ENCODE data around the gene NEURL1.

Gene NEURL1, protein sequence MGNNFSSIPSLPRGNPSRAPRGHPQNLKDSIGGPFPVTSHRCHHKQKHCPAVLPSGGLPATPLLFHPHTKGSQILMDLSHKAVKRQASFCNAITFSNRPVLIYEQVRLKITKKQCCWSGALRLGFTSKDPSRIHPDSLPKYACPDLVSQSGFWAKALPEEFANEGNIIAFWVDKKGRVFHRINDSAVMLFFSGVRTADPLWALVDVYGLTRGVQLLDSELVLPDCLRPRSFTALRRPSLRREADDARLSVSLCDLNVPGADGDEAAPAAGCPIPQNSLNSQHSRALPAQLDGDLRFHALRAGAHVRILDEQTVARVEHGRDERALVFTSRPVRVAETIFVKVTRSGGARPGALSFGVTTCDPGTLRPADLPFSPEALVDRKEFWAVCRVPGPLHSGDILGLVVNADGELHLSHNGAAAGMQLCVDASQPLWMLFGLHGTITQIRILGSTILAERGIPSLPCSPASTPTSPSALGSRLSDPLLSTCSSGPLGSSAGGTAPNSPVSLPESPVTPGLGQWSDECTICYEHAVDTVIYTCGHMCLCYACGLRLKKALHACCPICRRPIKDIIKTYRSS

DNA sequence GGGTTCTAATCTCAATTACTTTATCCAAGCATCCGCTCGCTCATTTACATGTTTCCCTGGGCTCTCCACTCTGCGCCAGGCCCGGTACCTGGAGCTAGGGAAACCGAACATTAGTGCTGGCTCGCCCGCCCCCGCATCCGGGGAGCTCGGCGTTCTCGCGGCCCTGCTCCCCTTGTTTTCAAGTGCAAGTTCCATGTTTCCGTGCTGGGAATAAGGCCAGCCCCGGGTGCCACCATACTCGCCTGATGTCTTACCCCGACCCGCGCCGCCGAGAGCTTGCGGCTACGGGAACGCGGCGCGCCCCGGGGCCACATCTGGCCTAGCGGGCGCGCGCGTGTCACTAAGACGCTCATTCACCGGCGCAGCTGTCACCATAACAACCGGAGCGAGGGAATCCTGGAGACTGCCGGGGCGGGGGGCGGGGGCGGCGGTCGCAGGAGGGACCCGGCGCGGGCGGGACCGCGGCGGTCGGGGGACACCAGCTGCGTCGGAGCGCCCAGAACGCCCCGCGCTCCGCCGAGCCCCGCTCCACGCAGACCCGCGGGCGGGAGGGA lies at the start of gene NEURL1:
TSS of gene NEURL1 (plus strand) at position 344 of the 554 bp plus-strand sequence. CDS start 683 bp downstream, outside the sequence.
- FAIRE-seq, result no peak

DNA sequence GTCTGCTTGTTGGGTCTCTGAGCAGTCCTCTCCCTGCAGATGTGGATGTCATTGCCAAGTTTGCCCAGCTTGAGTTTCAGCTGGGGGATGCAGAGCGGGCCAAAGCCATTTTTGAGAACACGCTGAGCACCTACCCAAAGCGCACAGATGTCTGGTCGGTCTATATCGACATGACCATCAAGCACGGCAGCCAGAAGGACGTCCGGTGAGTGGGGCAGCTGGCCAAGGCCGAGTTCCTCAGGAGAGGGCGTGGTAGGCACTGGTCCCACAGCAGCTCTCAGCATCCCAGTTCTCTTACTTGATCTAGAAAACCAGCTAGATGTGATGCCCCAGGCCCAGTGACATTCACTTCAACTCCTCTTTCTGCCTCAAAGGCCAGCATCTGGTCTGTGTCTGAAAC lies 49.0 kb upstream of the NEURL1 start:
- no peak for FAIRE-seq

DNA sequence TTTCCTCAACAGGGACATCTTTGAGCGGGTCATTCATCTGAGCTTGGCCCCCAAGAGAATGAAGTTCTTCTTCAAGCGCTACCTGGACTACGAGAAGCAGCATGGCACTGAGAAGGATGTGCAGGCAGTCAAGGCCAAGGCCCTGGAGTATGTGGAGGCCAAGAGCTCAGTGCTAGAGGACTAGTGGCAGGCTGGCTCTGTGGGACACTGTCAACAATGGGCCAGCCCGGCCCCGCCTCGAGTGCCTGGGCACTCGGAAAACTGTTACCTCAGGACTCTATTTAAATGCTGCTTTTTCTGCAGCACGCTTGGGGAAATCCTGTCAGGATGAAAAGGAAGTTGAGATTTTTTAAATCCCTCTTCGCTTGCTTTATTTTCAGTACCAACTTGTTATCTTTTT lies 48.1 kb upstream of the NEURL1 start:
- no peak for FAIRE-seq

DNA sequence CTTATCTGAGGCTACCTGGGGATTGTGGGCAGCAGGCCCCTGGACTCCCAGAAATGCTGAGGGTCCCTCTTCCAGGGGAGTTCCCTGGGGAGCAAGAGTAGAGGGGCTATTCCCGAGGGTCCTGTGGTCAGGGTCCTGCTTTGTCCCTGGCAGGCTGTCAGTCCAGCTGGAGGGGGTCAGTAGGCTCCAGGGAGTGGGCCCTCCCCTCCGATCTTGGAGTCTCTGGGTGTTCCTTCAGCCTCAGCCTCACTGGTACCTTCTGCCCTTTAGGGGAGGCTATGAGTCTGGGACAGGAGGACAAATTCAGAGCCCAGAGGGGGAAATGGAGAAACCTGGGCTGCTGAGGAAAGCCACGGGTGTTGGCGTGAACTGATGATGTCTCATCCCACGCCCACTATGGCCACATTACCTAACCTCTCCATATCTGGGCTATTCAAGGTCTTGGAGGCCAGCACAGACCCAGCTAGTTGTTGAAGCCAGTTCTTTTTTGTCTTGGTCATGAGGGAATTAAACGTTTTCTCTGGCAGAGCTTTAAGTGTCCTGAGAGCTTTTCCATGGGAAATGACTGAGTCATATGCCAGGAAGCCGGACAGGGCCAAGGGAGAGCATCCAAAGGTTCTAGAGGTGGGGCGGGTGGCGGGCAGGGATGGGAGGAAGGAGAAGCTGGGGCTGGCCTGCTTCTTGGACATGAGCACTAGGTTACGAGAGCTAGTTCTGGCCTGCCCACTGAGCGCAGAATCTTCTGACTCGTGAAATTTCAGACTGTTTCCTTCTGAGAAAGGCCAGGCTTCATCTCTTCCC lies 47.5 kb upstream of the NEURL1 start:
- no peak for FAIRE-seq

DNA sequence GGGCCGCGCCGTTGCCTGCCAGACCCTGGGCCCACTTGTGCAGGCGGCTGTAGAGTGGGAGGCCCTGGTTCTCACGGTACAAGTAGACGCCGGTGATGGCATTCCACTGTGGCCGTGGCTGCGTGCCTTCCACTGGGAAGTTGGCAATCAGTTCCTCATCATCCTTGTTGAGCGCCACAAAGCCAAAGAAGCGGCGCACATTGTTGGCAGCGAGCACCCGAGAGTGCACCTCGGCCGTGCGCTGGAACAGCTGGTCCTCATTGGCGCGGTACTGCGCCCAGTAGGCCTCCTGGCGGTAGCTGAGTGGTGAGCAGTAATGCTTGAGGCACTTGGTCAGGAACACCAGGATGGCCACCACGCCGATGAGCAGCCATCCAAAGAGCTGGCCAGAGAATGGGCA lies 46.3 kb upstream of the NEURL1 start:
- no peak for FAIRE-seq

DNA sequence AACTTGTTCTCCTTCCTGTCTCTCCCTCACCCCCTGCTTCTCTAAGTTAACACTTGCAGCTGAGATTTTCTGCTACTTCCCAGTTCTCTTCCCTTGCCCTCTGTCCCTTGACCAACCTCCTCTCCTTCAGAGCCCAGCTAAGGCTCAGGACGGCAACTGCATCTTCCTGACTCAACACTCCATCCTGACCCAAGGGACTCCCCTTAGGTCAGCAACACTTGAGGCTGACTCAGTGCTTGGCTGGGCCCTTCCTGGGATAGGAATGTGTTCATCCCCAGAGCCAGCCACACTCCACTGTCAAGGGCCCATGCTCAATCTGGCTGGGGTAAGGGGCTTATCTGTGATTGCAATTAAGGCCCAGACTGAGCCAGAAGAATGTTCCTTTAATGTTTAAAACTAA lies 44.8 kb upstream of the NEURL1 start:
- FAIRE-seq, result no peak

DNA sequence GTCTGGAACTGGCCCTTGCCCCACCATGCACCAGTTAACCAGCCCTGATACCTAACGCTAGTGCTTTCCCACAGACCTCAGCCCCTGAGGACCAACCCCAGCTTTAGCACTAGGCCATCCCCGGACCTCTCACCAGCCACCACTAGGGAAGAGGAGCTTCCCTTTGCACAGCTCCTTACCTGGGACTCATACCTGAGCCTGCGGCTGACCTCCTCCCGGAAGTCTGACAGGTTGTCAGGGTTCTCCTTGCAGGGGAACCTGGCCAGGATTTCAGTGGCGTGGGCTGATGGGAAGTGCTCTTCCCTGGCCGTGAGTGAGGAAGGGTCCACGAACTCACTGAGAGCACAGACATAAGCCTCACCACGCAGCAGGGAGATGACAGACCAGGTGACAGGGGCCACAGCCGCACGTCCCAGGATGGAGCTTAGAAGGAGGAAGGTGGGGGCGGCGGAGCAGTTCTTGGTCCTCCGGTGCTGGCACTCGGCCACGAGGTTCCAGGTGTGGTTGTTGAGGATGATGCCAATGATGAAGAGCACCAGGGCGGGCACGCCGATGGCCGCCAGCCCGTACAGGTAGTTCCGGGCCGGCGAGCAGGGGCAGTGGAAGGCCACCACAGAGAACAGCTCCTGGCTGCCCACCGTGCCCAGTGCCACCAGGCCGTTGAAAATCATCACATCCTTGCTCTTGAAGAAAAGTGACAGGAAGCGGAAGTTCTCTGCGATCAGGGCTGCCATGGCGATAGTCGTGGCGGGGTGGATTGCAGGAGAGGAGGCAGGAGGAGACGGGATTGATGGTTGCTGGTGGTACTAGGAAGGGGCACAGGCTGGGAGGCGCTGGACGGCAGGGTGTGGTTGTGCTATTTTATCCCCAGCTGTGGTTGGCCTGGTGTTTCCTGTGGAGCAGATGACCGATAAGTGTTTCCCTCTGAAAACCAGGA lies 44.0 kb upstream of the NEURL1 start:
- FAIRE-seq, result no peak

DNA sequence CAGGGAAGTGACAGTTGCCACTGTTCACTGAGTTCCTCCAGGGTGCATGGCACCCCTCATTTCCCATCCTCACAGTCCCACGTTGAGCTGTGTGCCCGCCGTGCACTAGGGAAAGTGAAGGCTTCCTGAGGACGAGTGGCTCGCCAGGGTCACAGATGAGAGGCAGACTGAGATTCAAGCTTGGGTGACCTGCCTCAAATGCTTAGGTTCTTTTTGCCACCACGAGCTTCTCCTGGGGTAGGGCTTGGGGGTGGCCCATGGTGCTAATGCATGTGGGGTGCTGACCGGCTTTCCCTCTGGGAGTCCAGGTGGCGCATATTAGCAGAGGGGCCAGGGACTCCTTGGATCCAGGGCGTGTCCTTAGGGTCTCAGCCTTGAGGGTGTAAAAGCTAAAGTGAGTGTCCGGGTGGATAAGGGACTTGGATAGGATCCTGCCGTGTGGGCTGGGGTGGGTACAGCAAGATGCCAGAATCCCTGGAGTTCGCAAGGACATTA lies 43.3 kb upstream of the NEURL1 start:
- FAIRE-seq, result no peak

DNA sequence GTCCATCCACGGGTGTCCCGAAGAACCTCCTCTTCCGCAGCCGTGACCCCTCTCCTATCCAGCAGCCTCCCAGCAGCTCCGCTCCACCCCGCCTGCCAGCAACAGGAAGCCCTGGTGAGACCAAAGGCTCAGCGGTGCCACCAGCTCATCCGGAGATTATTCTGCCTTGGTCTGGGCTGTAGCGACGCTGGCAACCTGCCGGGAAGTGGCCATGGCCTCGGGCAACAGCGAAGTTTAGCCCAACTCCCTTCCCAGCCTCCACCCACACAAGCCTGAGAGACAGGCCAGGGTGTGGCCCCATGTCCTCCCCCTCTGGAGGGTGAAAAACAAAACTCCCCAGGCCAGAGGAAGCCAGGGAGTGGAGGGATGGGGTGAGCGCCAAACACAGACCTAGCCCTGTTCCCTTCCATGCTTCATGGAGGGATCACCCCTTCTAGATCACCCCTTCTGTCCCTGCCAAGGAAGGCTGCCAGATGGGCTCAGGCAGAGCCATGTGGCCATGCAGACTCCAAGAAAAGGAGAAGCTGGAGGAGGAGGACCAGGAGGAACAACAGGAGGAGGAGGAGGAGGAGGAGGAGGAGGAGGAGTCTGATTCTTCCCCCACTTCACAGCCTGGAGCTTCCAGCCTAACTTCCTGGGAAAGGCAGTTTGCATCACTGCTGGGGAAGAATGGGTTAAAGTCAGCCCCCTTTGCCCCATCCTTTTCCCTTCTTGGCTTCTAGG lies 42.3 kb upstream of the NEURL1 start:
- no peak for FAIRE-seq

DNA sequence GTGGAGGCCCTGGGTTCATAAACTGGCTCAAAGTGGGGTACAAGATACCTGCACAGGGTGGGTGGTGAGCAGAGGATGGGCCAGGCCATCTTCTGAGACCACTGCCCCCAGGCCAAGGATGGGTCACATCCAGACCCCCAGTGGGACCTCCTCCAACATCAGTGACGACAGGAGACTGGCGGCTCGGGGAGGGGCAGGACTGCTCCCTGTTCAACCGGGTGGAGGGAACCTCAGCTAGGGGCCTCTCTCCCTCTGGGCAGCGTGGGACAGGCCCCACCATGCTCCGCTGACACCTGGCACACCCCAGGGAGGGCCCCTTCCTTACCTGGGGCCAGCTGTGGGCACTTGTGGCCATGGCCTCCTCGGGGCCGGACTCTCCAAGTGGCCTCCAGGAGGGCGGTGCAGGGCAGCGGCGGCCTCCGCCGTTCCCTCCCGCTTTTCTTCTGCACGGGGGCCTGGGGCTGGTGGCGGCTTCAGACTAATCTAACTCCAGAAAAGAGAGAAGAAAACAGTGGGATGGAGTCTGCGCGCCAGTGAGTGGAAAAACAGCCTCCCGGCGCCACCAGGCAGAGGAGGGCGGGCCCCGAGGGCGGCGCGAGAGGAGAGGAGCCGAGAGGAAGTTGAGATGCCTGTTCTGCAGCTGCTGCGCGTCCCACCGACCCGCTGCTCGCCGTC lies 41.5 kb upstream of the NEURL1 start, which contains the start of gene CALHM2:
TSS of gene CALHM2 (minus strand) at position 540 of the 675 bp plus-strand sequence. CDS start 2,429 bp downstream, outside the sequence.
- no peak for FAIRE-seq

DNA sequence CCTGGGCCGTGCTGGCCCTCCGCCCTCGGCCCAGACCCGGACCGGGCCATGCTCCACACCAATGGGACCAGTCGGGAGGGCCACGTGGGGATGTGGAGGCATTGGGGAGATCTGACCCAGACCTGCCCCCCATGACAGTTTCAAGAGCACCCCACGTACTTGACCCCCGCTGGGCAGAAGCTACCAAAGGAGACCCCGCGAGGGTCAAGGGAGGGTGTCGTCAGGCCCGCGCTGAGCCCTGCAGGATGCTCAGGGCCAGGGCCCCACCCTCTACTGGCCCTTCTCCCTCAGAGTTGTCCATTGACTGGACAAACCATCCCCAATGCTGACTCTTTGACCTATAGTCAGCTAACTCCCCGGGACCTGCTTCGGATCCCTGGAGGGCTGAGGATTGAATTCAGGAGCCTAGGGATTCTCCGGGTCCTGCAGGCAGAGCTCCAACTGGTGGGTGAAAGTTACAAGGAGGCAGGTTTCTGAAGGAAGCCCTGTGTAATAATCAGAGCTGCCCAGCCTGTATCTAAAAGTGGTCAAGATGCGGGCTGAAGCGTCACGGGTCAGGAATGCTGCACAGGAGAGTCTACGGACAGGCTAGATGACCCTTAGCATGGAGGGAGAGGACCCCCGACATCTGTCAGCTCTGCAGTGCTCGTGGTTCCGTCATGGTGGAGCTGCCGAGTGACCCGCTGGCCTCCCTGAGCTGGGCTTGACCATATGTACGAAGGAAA lies 40.8 kb upstream of the NEURL1 start:
- FAIRE-seq, result no peak

DNA sequence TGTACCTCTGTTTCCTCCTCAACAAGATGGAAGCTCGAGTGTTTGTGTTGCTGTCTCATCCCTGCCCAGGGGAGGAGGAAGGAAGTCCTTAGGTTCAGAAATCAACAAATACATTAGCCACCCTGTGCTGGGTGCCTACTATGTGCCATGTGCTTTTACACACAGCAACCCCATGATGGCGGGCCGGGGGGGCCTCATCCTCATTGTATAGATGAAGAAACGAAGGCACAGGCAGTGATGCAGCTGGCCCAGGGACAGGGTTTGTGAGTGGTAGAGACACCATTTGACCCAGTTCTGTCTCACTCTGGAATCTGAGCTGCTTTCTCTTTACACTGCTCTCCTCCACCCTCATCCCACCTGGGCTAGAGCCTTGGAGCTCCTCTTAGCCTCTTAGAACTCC lies 39.5 kb upstream of the NEURL1 start:
- no peak for FAIRE-seq

DNA sequence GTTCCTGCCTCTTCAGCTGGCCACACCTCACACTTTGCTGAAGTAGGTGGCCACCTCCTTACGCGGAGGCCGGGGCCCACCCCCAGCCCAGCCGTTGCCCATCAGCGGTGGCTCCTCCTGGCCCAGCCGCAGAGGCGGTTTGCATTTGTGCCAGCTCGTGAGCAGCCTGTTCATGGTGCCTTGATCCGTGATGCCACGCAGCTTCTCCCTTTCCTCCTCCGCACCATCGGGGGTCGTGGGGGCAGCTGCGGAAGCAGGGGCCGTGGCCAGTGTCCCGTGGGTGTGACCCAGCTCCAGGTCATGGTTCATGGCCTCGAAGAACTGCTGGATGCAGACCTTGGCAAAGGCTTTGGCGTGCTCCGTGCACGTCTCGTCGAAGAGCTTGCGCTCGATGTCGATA lies 38.3 kb upstream of the NEURL1 start:
- no peak for FAIRE-seq

DNA sequence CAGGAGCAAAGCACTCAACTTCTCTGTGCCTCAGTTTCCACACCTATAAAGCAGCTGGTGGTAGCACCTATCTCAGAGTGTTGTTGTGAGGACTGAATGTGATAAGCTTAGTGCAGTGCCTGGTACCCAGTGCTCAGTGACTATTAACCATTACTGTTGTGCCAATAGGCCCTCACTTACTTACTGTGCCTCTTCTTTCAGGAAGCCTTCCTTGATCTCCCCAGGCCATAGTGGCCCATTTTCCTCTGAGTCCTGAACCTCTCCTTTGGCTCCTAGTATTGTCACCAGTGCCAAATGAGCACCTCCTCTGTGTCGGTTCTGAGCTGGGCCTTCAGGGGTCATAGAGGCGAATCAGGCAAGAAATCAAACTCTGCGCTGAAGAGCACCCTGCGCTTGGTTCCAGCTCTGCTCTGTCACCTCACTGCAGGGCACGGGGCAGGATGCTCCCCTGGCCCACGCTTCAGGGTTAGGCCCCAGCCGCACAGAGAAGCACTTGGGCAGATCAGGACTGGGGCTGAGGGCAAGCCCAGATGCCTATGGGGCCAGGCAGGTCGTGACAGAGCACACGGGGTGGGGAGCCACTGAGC lies 37.3 kb upstream of the NEURL1 start:
- no peak for FAIRE-seq

DNA sequence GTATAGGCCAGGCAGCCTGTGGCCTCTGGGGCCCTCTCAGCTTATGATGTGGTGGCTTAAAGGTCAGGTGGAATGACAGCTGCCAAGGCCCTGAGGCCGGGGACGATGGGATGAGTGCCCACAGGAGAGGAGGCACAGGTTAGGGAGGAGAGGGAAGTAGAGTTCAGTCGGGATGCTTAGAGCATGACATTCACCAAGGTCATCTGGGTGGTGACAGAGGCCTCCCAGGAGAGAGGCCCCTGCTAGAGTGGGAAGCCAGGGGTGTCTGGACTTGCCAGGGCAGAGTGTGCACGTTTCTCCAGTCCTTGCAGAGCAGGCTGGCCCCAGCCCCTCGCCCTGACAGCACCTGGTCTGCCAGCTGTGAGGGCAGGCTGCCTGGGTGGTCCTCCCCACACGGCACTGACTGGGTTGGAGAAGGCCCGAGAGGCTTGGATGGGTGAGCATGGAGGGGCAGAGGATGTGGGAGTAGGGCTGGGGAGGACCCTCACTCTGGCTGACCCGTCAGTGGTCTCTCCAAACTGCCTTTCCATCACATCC lies 36.3 kb upstream of the NEURL1 start:
- no peak for FAIRE-seq

DNA sequence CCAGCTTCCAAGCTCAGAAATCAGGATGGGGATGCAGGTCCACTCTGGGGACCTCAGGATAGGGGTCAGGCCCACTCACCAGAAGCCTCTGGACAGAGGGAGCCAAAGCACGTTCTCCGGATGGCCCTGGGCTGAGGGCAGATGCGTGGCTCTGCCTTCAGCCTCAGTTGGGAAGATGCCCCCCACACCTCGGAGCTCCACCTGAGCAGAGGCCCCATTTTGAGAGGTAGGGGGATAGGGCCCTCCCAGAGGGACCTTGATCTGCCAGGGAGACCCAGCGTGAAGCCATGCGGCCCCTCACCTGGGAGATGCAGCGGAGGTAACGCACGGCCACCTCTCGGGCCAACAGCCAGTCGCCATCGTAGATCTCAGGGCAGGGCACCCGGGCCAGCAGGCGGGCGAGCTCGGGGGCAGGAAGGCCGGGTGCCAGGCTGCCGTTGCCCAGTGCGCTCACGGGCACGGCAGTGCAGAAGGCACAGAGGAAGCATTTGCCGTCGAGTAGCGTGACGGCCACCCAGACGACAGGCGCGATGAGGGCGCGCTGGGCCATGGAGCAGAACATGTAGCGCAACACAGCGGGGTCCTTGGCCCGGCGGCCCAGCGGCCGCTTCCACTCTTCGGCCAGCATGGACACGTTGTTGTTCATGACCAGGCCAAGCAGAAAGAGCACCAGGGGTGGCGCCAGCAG lies 35.5 kb upstream of the NEURL1 start:
- no peak for FAIRE-seq

DNA sequence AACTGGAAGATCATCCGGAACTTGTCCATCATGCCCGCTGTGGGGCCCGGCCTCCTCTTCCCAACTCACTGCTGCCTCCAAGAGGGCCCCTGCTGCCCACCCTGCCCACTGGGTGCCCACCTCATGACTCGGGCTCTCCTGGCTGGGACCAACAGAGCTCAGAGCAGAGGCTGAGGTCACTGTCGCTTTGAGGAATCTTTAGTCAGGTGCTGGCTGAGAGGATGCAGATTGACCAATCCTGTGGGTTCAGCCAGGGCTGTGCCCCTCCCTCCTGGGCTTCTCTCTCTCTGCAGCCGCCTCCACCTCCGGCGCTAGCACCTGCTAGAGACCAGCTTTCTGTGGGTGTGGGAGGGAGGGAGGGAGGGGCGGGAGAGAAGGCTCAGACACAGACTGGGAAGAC lies 34.8 kb upstream of the NEURL1 start, which contains the start of gene CALHM1:
TSS of gene CALHM1 (minus strand) at position 181 of the 400 bp plus-strand sequence. CDS start at position 32, 149 bp downstream.
- no peak for FAIRE-seq

DNA sequence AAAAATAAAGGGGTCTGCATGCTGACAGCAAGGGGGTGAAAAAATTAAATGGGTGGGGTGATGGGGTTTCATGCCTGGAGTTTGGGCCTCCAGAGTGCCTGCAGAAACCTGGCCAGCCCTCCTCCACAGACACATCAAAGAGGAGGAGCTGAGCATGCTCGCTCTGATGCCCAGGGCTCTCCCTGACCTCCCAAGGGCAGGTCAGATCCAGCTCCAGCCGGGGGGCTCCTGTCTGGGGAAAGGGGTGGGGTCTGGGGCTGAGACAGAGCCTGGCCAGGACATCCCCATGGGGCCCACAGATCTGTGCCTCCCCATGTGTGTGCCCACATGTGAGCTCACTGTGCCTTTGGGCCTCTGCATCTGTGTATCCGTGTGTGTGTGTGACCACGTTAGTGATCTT lies 33.9 kb upstream of the NEURL1 start:
- no peak for FAIRE-seq

All from colon (tissue), 2 donors.